ENCODE results near the gene ALB. TPM values are rescaled to one million over a fixed set of nuclear protein-coding genes. Genes with fewer than 3 reads are reported as not detected.

ALB gene
- total and polyA plus RNA-seq, 2 of the 8 experiments (the other 6 are each of a cell fraction or from before 2014, with no cell fraction given), result 0.12 TPM; not detected in 1

GRCh38 chr4:73438582-73439215 is 34.6 kb downstream of the ALB start:
- Histone ChIP-seq H3K79me2 (ENCODE audit: control insufficient read depth in 1 of 2, insufficient read depth in 2 of 2, low read length in 2 of 2) (no peaks in the 10 kb centered on the region), H4K8ac (ENCODE audit: extremely low read depth, insufficient read depth, low read length) (no peak overlapping the region), H2AK5ac (ENCODE audit: low read depth, low read length) (no peak overlapping the region), H3K4me2 (ENCODE audit: insufficient read depth in 1 of 2, low read depth in 2 of 2, low read length in 2 of 2) (no peak overlapping the region), H3K27ac (ENCODE audit: low read depth, low read length) (no peak overlapping the region), H3K4me1 (replicated peaks in 1 of 4; ENCODE audit: control insufficient read depth in 3 of 4, insufficient read depth in 4 of 4, low read length in 3 of 4) (no peaks in the 10 kb centered on the region), H3K9ac (replicated peaks in 1 of 4; ENCODE audit: extremely low read depth in 1 of 4, low read depth in 3 of 4, low read length in 3 of 4) (no peak overlapping the region), H2BK15ac (ENCODE audit: low read length) (no peak overlapping the region), H3K4ac (replicated peaks; ENCODE audit: insufficient read length, low read depth, low read length) (no peak overlapping the region), H2AFZ (ENCODE audit: low read length) (no peak overlapping the region), H2BK120ac (replicated peaks; ENCODE audit: low read depth, low read length) (no peak overlapping the region), H3K14ac (ENCODE audit: insufficient read length) (no peak overlapping the region), H2BK12ac (ENCODE audit: low read depth, low read length) (no peak overlapping the region), H3K36me3 (ENCODE audit: control insufficient read depth in 2 of 4, insufficient read depth in 4 of 4, low read length in 3 of 4) (no peaks in the 10 kb centered on the region), H3K4me3 (ENCODE audit: extremely low read depth in 1 of 4, insufficient read depth in 2 of 4, low read depth in 3 of 4, low read length in 4 of 4) (no peak overlapping the region), H3K27me3 (replicated peaks in 1 of 4; ENCODE audit: control insufficient read depth in 3 of 4, extremely low read depth in 1 of 4, insufficient read depth in 3 of 4, low read length in 3 of 4) (no peaks in the 10 kb centered on the region), H4K20me1 (replicated peaks in 1 of 2; ENCODE audit: control insufficient read depth in 1 of 2, insufficient read depth in 2 of 2, low read length in 2 of 2) (no peaks in the 10 kb centered on the region), H2BK5ac (ENCODE audit: low read depth, low read length) (no peak overlapping the region), H3K56ac (replicated peaks; ENCODE audit: insufficient read length, low read depth, low read length) (no peak overlapping the region), H3K79me1 (ENCODE audit: low read depth, low read length) (no peaks in the 10 kb centered on the region), H3K18ac (ENCODE audit: extremely low read depth, low read length) (no peak overlapping the region), H2BK20ac (ENCODE audit: low read length) (no peak overlapping the region), H3K23me2 (ENCODE audit: low read depth, low read length) (no peaks in the 10 kb centered on the region), H4K5ac (ENCODE audit: insufficient read length, low read depth, low read length) (no peak overlapping the region), H3K9me3 (ENCODE audit: insufficient read depth in 2 of 2, low read depth in 1 of 2, low read length in 1 of 2) (no peaks in the 10 kb centered on the region), H3K23ac (ENCODE audit: insufficient read length) (no peak overlapping the region), H4K91ac (replicated peaks; ENCODE audit: insufficient read length, low read length) (no peak overlapping the region)
- WGBS, 2 experiments (ENCODE audit: extremely low coverage in 1 of 2, insufficient coverage in 1 of 2, insufficient read length in 1 of 2, insufficient replicate concordance in 2 of 2, low coverage in 1 of 2, low lambda C conversion rate in 2 of 2, missing lambda C conversion rate in 1 of 2), result 90% methylated on average over 2 of the region's 2 CpGs; no CpG with 5 or more reads in 1 of the 2 experiments
- ChIA-PET CTCF (ENCODE audit: partially characterized antibody) (interaction anchor here (0.9 to 2.7 kb wide), 5 partner anchors 8 to 223 kb away, joined by 3 to 14 read pairs (median 4); no protein-coding TSS in a partner anchor), POLR2A (ENCODE audit: partially characterized antibody) (no interaction called here)
- FAIRE-seq, result no peak
- no peak for DNase-seq (ENCODE audit: low read depth in 1 of 2, low spot score in 2 of 2)
- no peak for TF ChIP-seq JUND (IDR thresholded peaks at IDR 0.05; ENCODE audit: low read length)
- no peak for TF ChIP-seq SUZ12 (IDR thresholded peaks at IDR 0.05; ENCODE audit: low read length)
- no peak for TF ChIP-seq CBX8 (IDR thresholded peaks at IDR 0.05; ENCODE audit: borderline replicate concordance, low read depth, low read length)
- TF ChIP-seq FOSL1 (IDR thresholded peaks at IDR 0.05; ENCODE audit: insufficient read depth, low read depth, low read length), result no peak
- no peak for TF ChIP-seq SIN3A (conservative IDR thresholded peaks at IDR 0.05 in 1 of 2, IDR thresholded peaks at IDR 0.05 in 1 of 2; ENCODE audit: low read depth in 1 of 2, low read length in 2 of 2)
- no peak for TF ChIP-seq RBBP5 (IDR thresholded peaks at IDR 0.05; ENCODE audit: borderline replicate concordance, low read depth, low read length)
- TF ChIP-seq MAFK (IDR thresholded peaks at IDR 0.05; ENCODE audit: low read depth, low read length), result no peak
- TF ChIP-seq SIRT6 (IDR thresholded peaks at IDR 0.05; ENCODE audit: low read length), result no peak
- no peak for TF ChIP-seq TCF12 (IDR thresholded peaks at IDR 0.05; ENCODE audit: low read depth, low read length)
- no peak for TF ChIP-seq GTF2F1 (IDR thresholded peaks at IDR 0.05; ENCODE audit: borderline replicate concordance, low read depth, low read length)
- no peak for TF ChIP-seq HDAC6 (IDR thresholded peaks at IDR 0.05; ENCODE audit: low read depth, low read length)
- TF ChIP-seq TBP (IDR thresholded peaks at IDR 0.05; ENCODE audit: low read depth, low read length), result no peak
- no peak for TF ChIP-seq SP2 (IDR thresholded peaks at IDR 0.05; ENCODE audit: low read length)
- no peak for TF ChIP-seq CHD2 (IDR thresholded peaks at IDR 0.05; ENCODE audit: low read length)
- TF ChIP-seq CREB1 (IDR thresholded peaks at IDR 0.05), result no peak

Data from H1 (cell line).